Ecto neural progenitor cell (in vitro differentiated cells): ENCODE results near the gene KL.

Source experiments
- DNase-seq: peaks from one replicate; pipeline ENCODE4 v3.0.0-alpha.2; 2018; ENCODE audit warnings: low spot score

The KL gene

DNA sequence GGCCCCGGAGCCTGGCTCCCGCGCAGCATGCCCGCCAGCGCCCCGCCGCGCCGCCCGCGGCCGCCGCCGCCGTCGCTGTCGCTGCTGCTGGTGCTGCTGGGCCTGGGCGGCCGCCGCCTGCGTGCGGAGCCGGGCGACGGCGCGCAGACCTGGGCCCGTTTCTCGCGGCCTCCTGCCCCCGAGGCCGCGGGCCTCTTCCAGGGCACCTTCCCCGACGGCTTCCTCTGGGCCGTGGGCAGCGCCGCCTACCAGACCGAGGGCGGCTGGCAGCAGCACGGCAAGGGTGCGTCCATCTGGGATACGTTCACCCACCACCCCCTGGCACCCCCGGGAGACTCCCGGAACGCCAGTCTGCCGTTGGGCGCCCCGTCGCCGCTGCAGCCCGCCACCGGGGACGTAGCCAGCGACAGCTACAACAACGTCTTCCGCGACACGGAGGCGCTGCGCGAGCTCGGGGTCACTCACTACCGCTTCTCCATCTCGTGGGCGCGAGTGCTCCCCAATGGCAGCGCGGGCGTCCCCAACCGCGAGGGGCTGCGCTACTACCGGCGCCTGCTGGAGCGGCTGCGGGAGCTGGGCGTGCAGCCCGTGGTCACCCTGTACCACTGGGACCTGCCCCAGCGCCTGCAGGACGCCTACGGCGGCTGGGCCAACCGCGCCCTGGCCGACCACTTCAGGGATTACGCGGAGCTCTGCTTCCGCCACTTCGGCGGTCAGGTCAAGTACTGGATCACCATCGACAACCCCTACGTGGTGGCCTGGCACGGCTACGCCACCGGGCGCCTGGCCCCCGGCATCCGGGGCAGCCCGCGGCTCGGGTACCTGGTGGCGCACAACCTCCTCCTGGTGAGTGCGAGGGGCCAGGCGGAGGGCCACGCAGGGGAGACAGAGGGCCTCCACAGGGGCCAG lies at the start of gene KL:
KL (plus strand) TSS at position 10 of the 909 bp plus-strand sequence; CDS start at position 28, 18 bp downstream.
- peak; percentile 59 for DNase-seq

DNA sequence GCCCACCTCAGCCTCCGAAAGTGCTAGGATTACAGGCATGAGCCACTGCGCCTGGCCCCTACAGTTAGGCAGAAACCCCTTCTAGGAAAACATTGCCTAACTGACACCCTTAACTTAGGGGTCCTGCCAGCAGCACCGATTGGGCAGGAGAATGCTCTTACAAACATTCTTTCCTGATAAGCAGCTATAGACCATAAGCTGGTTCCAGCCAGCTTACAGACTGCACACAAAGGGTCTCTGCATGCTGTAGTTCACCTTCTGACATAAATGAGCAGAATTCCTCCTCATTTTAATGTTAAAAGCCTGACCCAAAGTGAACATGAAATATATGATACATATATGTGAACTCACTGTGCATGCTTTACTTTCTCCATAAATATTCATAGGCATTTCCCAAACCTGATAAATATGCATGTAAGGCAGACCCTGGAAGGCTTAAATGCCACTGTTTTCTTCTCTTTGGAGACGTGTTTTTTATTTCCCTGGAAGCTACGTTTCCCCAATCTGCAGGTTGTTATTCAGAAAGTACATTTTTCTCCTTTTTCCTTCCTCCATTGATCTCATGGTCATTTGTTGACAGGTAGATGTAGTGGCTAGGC lies 48.5 kb upstream of the KL start:
- no peak for DNase-seq

DNA sequence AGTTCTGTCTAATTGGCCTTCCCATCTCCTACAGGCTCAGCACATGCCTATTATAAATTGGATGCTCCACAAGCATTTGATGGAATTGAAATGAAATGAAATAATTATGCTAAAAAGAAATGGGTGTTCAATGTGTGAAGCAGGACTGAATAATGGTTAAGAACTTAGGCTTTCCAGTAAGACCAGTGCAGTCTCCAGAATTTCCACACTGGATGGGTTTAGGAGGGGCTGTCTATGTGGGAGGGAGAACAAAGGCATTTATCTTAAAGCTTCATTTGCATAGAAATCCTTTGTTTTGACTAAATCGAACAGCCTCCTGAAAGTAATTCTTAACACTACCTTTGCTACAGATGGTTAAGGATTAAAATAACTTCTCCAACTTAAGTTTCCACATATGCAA lies 47.9 kb upstream of the KL start:
- DNase-seq = no peak

DNA sequence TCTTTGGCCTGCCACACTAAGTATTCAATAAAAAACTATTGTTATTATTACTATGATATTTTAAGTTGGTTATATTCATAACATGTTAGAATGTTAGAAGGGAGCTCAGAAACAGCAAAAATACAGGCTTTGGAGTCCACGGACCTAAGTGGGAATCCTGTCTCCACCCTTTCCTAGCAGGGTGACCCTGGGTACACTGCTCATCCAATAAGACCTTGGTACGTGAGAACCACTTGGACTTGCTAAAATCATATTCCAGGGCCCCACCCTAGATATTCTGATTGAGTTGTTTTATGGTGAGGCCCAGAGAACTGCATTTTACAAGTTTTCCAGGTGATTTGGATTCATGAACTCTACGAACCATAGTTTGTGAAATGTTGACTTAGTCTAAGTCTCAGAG lies 47.4 kb upstream of the KL start:
- no peak for DNase-seq

DNA sequence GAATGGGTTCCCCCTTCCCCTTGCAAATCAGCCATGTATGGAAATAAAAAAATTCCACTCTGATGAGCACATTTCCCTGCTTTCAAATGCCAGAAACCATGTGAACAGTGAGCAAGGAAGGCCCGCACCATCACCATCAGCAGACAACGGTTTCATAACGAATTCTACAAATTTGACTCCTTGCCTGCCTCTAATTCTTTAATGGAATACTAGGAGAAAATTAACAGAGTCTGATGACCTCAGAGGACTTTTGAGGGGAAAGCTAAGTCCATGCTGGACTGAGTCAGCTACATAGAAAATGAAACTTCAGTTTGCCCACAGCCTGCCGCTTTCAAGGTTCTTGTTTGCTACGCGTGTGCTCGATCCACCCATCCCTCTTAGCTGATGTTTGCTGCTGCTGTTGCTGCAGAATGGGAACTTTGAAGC lies 46.7 kb upstream of the KL start:
- DNase-seq = no peak

DNA sequence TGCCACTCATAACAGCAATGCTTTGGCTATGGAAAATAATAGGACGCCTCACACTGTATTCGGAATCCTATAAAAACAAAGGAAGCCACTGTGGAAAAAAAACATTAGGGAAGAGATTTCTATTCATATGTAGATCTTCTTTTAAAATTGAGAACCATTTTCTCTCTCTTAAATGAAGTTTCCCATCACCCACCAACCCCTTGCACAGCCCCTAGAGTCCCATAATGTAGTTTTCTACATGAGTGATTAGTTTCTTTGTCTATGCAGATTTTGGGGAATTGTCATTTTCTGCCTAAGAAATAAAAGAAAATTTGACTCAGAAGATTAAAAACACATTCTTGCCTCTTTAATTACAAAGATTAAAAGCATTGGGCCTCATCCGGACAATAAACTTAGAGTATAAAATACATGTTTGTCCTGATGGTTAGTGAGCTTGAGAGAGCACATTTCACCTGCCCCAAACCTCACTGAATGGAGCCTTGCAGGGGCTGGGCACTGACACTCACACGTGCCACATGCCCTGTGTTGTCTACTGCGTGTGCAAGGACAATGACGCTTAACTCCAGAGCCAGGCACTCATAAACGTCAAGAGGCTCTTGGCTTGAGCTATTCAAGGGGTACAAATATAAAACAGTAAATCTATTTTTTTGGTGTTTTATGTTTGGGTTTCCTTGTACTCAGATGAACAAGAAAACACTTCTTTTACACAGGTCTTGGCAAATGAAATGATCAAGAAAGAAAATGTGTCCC lies 40.0 kb upstream of the KL start:
- DNase-seq = no peak

DNA sequence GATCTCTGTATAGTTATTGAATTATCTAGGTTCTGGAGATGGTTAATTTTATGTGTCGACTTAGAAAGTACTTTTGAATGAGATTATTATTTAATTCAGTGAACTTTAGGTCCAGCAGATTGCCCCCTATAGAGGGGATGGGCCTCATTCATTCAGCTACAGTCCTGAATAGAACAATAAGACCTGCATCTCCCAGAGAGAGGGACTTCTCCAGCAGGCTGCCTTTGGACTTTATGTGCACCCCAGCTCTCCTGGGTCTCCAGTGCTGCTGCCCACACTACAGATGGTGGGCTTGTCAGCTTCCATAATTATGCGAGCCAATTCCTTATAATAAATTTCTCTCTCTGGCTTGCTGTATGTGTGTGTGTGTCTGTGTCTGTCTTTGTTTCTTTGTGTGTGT lies 39.3 kb upstream of the KL start:
- DNase-seq = no peak

DNA sequence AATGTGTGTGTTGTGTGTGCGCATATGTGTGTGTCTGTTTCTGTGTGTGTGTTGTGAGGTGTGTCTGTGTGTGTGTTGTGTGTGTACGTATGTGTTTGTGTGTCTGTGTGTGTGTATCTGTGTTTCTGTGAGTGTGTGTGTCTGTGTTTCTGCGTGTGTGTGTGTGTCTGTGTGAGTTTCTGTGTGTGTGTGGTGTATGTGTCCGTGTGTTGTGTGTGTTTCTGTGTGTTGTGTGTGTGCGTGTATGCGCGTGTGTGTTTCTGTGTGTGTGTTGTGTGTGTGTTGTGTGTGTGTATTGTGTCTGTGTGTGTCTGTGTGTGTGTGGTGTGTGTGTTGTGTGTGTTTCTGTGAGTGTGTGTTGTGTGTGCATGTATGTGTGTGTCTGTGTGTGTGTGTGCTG lies 38.9 kb upstream of the KL start:
- no peak for DNase-seq

DNA sequence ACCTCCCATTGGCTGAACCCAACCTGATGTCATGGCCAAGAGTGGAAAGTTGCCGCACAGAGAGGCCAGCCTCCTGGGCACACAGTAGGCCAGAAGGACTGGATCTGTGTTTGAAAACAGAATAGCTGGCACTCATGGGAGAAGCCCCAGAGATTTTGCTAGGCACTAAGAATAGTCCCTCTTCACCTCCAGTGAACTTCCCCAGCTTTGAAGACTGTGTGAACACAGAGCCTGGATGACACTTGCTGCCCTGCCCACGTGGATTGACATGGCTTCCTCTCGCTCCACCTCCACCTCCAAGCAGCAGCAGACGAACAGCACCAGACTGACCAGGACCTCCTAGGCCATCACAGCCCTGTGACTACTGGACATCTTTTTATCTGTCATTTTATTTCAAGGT lies 37.9 kb upstream of the KL start:
- DNase-seq = no peak

DNA sequence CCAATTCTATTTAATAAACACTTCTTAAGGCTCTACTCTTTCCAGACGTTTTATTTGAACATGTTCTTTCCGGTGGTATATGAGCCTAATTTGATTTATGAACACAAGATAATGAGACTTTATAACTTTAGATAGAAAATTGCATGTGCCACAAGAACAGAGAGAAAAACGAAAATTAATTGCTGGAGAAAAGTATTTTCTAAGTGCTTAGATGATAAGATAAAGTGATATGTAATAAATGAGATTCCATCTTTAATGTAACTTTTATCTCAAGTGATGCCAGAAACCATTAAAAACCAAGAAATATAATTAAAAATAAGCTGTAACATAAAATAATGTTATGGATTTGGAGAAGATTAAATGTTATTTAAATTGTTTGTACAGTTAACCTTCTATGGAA lies 33.2 kb upstream of the KL start:
- no peak for DNase-seq

DNA sequence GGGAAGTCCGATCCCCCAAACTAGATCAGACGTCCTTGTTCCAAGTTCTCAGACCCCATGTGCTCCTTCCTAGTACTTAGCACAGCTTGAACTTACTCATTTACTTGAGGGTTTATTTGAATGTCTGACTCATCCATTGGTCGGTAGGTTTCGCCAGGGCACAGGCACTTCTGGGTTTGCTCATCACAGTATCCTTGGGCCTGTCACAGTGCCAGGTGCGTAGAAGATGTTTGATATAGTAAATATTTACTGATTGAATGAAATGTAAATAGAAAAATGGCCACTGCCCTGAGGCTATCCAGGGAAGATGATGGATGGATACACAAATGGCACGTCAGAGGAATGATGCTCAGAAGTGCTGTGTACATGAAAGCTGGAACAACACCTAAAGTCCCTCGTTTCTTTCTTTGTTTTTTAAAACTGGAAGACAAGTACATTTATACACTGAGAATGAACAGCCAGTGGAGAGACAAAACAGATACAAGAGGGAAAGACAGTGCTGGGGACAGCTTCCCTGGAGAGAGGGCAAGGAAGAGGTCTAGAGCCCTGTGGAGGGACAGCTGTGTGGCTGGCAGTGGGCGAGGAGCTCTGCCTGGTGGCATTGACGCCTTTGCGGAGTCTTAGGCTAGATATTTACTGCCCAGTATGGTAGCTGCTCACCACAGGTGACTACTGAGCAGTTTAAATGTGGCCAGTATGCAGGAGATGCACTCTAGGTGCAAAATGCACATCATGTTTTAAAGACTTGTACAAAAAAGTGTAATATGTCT lies 31.2 kb upstream of the KL start:
- no peak for DNase-seq

DNA sequence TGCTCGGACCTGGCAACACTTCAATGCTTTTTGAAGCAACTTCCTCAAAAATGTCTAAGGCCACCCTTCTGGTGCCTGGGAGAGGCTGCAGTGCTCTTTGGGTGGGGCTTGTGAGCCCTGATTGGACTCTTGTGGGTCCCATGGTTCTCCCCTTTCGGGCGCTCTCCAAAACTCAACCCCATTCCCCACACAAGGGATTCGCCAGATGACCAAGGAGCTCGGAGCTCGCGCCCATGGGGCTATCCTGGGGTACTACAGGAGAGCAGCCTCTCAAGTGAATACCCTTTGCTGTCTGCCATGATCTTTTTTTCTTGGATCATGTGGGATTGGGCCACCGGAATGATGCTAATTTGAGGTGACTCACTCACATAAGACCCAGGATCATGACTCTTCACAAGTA lies 29.7 kb upstream of the KL start:
- DNase-seq = no peak

DNA sequence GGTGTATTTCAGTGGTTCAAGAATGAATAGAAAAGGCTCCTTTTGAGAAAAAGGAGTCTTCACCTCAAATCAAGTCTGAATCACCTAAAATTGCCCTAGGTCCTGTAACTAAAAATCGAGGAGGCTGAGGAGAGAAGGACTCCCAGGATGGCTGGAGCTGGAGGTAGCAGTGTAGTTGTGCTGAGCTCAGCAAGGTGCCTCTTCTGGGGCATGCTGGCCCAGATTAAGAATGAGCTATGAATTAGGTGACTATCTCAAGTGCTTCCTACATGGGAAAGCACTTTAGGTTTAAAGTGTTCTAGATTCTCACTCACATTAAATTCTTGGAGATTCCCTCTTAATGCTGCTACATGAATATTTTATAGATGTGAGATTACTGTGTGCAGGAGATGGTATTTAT lies 28.8 kb upstream of the KL start:
- no peak for DNase-seq

DNA sequence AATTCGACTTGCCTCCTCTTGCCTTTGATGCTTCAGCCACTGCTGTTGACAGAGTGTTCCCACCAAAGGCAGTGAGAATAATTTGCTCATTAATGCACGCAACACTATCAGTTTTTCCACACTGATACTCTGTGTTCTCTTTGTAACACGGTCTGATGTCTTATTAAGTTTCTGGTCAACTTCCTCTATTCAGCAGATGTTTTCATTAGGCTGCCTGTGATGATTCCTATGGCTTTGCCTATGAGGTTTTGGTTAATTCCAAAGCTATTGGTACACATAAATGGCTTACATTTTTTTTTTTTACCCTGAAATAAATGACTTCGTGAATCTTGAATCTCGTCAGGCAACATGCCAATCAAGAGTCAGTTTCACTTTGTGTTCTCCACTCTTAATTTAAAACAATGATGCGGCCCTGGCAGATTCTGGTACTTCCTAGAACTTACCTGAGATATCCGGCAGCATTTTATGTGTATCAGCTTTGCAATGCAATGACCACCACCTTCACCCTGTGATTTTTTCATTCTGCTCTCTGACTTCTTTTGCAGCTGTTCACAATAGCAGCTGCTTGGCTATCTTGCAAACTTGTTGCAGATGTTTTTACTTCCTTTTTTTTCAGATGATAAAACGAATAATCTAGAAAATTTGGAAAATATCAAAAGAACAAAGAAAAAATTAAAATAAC lies 27.5 kb upstream of the KL start:
- no peak for DNase-seq

DNA sequence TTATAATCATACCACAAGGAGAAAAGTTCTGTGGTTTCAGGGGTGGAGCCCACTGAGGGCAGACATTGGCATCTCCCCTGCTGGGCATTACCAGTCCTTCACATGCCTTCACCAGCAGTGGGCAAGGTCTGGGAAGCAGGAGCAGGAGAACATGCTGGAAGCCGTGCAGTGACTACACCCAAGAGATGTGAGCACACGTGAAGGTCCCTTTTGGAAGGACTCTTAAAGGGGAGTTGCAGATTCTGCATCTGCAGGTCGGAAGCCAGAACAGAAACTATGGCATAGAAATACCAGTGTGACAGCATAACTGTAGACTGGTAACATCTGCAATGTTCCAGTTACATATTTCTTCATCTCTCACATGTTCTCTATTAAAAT lies 26.9 kb upstream of the KL start:
- no peak for DNase-seq

DNA sequence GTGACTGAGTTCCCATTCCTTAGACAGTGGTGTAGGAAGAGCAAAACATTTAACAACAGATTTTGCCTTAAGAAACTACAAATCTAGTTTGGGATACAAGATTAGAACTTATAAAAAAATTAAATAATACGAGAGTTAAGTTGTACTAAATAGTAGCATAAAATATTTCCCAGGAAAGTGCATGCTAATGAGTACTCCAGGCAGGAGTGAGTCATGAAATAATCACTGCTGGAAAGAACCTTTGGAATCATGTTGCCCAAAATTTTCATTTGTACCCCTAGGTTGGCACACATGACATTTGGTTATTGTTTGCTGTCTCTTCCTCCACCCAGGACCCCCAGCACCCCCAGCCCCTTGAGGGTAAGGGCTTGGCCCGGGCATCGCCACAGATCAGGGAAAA lies 26.3 kb upstream of the KL start:
- DNase-seq = no peak

DNA sequence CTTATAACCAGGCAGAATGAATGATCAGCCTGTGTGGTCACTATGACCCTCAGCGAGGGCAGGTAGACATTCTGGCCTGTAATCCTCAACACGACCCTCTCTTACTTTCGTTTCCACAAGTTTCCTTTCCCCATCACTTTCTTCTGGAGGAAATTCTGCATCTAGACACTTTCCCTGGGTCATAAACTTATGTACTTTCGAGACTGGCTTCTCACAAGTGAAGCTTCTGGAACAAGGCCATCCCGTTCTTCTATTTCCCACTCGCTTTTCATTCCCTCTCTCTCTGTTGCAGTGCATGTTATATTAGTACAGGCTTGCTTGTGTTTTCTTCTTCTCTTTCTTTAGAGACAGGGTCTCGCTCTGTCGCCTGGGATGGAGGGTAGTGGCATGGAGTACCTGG lies 23.1 kb upstream of the KL start:
- no peak for DNase-seq

DNA sequence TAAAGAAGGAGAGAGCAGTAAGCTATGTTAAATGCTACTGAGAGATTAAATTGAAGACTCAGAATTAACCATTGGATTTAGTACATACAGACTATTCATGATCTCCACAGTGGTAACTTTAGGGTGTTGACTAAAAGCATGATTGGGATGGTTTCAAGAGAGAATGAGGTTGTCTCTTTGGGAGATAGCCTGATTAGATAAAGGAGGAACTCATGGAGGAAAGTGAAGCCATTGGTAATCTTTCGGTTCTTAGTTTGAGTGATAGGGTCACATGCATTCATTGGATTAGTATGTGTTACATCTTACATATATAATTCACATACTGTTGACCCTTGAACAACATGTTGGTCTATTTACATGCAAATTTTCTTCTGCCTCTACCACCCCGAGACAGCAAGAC lies 18.8 kb upstream of the KL start:
- DNase-seq = no peak

DNA sequence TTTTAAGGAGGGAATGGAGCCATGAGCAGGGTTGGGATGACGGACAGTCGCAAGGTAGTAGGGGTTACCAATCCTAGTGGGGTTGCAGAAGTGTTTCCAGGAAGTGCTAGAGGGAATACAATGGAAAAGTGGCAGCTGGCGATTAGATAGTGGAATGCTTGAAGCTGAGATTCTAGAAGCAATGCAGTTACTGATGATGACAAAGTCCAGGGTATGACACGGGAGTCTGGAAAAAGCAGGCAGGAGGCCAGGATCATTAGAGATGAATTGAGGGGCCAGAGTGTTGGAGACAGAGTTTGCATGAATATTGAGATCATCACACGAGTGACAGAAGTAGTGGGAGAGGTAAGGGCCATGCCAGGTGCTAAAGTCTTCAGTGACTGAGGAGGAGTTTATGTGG lies 17.3 kb upstream of the KL start:
- no peak for DNase-seq

DNA sequence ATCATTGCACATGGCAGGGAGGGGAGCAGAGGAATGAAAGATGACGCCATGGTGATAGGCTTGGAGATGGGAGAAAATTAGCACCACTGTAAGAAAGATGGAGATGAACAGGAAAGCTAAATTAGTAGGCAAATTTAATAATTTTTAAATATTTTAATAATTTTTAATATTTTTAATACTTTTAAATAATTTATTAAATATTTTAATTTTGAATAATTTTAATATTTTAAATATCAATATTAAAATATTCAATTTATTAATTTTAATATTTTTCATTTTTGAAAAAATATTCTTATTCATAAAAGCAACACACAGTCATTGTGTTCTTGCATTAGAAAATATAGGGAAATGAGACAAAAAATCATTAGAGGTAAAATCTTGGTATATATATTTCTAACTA lies 15.9 kb upstream of the KL start:
- no peak for DNase-seq

DNA sequence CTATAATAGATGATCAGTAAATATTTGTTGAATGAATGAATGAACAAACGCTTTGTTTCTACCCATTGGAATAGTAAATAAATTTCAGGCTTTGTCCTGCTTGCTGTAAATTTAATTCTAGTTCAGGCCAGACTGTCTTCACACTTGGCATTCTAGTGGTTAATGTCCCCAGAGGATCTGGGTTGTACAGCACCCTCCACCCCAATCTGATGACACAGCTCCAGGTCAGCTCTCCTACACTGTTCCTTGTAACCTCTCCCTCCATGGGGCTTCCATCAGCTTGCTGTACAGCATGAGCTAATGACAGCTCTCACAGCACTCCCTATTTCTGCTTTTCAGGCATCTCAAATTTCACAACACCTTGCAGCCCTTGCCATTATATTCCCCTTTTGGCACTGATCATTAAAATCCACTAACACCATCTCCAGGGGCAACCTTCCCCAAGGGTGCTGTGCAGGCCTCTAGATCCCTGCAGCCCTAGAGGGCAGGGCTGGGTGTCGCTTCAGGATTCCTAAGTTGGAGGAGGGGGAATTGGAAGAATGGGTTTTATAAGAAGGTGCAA lies 12.7 kb upstream of the KL start:
- no peak for DNase-seq
